DND-41 (cell line): Measurements from ENCODE around the gene NRIP1.

Experiments
- ATAC-seq: fragments of 200-7000 bp; cut with Tn5 transposase; 3 replicates; pipeline ENCODE4 v1.9.1; 2021; ENCODE audit warnings: low read depth; ENCODE audit not compliant: insufficient read depth
- DNase-seq: peaks from one replicate; pipeline ENCODE4 v3.0.0-alpha.2; 2020
- H2AFZ ChIP-seq: 2 replicates; pipeline ENCODE4 v1.6.0; 2012; ENCODE audit warnings: low read depth, low read length
- H3K27ac ChIP-seq: 2 replicates; pipeline ENCODE4 v1.5.1; 2012; ENCODE audit warnings: low read length, inconsistent platforms
- H3K27me3 ChIP-seq: fragments of 200-600 bp; sonication (generic); 2 replicates; pipeline ENCODE4 v1.6.0; 2012; ENCODE audit warnings: low read length, mild to moderate bottlenecking, inconsistent platforms; ENCODE audit not compliant: insufficient read depth, poor library complexity
- H3K36me3 ChIP-seq: 2 replicates; pipeline ENCODE4 v1.5.1; 2012; ENCODE audit warnings: low read length, inconsistent platforms; ENCODE audit not compliant: insufficient read depth
- H3K4me1 ChIP-seq: 2 replicates; pipeline ENCODE4 v1.5.1; 2012; ENCODE audit warnings: mild to moderate bottlenecking, low read length; ENCODE audit not compliant: insufficient read depth
- H3K4me2 ChIP-seq: 2 replicates; pipeline ENCODE4 v1.6.0; 2012; ENCODE audit warnings: mild to moderate bottlenecking, moderate library complexity, low read length, inconsistent platforms; ENCODE audit not compliant: insufficient read depth
- H3K4me3 ChIP-seq, 2 experiments: fragments of 200-600 bp in 1 of 2; shearing (Covaris generic) in 1 of 2; 2 replicates each; pipeline ENCODE4 v1.5.1; 2012 to 2016; ENCODE audit warnings: inconsistent platforms in 2 of 2, low read length in 2 of 2, mild to moderate bottlenecking in 2 of 2, low read depth in 1 of 2, moderate library complexity in 1 of 2
- H3K79me2 ChIP-seq: 2 replicates; pipeline ENCODE4 v1.6.0; 2012; ENCODE audit warnings: low read length, inconsistent platforms; ENCODE audit not compliant: insufficient read depth
- H3K9ac ChIP-seq: 2 replicates; pipeline ENCODE4 v1.6.0; 2012; ENCODE audit warnings: low read depth, mild to moderate bottlenecking, inconsistent platforms, low read length, moderate library complexity
- H3K9me3 ChIP-seq: 2 replicates; pipeline ENCODE4 v1.5.1; 2012; ENCODE audit warnings: low read length, moderate library complexity, mild to moderate bottlenecking, inconsistent platforms; ENCODE audit not compliant: insufficient read depth, severe bottlenecking
- H4K20me1 ChIP-seq: 2 replicates; pipeline ENCODE4 v1.6.0; 2012; ENCODE audit warnings: low read length; ENCODE audit not compliant: insufficient read depth
- EZH2 ChIP-seq: IDR thresholded peaks from 3 replicates; pipeline ENCODE4 v1.6.1; 2012; ENCODE audit warnings: borderline replicate concordance, low read depth, mild to moderate bottlenecking, moderate library complexity, low read length, inconsistent platforms; ENCODE audit not compliant: severe bottlenecking
- TF ChIP-seq, protein P1 (sequence below): IDR thresholded peaks from 2 replicates; pipeline ENCODE4 v1.5.1; 2012; ENCODE audit warnings: borderline replicate concordance, low read length, moderate library complexity, mild to moderate bottlenecking; ENCODE audit not compliant: poor library complexity, severe bottlenecking; ENCODE audit errors: extremely low read depth

NRIP1 gene

DNA sequence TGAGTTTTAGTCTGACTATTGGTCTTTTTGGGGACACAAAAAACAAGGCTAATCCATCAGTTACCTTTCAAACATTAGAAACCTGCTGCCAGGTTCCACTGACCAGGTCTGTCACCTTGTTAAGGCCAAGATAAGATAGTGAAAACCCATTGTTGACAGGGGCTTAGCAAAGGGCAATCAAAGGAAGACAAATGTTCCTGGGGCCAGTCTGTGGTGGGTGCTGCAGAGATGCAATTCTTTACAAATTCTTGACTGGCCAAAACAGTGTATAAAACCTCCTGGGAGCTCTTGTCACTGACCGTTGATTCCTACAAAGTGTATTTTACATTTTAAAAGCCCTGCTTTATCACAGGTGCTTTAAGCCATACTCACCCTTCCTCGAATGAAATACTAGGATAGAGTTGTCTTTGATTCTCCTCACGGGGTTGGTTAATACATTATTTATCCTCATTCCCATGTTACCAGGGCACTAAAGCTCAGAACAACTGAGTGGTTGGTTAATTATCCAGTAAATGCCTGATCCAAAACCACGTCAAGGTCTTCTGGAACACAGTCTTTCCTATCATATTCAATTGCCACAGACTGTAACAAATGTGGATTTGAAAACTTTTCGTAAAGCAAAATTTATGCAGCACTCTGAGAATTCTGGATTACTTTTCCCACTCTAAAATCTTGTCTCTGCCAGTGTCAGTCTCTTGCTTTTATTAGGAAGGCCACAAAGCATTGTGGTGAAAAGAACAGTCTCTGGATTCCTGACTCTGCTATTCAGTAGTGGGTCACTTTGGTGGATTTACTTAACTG lies 77.2 kb downstream of the NRIP1 start:
- peaks cover 5% of the 10 kb centered on the region; the same call in 1 of the 2 replicates for H4K20me1 ChIP-seq
- H3K79me2 ChIP-seq = peaks cover 46% of the 10 kb centered on the region
- H3K9me3 ChIP-seq = no peaks in the 10 kb centered on the region
- no peak overlapping the region for H3K27ac ChIP-seq
- H3K36me3 ChIP-seq = peaks cover 31% of the 10 kb centered on the region
- H3K4me3 ChIP-seq = no peak overlapping the region
- DNase-seq (no peak), ATAC-seq (no peak)
- no peaks in the 10 kb centered on the region for H3K4me1 ChIP-seq
- no peaks in the 10 kb centered on the region for H3K27me3 ChIP-seq
- H3K9ac ChIP-seq = no peak overlapping the region
- no peak for TF ChIP-seq EZH2
- TF ChIP-seq, protein P1, sequence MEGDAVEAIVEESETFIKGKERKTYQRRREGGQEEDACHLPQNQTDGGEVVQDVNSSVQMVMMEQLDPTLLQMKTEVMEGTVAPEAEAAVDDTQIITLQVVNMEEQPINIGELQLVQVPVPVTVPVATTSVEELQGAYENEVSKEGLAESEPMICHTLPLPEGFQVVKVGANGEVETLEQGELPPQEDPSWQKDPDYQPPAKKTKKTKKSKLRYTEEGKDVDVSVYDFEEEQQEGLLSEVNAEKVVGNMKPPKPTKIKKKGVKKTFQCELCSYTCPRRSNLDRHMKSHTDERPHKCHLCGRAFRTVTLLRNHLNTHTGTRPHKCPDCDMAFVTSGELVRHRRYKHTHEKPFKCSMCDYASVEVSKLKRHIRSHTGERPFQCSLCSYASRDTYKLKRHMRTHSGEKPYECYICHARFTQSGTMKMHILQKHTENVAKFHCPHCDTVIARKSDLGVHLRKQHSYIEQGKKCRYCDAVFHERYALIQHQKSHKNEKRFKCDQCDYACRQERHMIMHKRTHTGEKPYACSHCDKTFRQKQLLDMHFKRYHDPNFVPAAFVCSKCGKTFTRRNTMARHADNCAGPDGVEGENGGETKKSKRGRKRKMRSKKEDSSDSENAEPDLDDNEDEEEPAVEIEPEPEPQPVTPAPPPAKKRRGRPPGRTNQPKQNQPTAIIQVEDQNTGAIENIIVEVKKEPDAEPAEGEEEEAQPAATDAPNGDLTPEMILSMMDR = no peak
- H3K4me2 ChIP-seq = no peak overlapping the region
- no peak overlapping the region for H2AFZ ChIP-seq

DNA sequence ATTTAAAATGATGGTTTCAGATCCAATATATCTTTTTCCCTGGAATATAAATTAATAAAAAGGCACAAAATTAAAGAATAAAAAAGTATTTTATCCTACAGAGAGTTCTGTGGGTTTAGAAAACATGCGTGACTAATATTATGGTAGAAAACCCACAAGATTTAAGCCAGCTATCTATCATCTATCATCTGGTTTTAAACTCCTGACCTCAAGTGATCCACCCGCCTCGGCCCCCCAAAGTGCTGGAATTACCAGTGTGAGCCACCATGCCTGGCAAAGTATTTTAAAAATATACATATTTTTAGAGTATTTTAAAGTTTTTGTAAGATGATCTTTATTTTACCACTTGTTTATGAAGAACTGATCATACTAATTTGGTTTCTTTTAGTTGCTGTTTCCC lies 79.5 kb downstream of the NRIP1 start:
- Histone ChIP-seq H3K4me1 (no peaks in the 10 kb centered on the region), H3K36me3 (peaks cover 23% of the 10 kb centered on the region), H3K27me3 (no peaks in the 10 kb centered on the region), H3K9ac (no peak overlapping the region), H3K9me3 (no peaks in the 10 kb centered on the region), H2AFZ (no peak overlapping the region), H3K4me3 (no peak overlapping the region), H3K27ac (no peak overlapping the region), H3K79me2 (peaks cover 44% of the 10 kb centered on the region), H3K4me2 (no peak overlapping the region), H4K20me1 (peaks cover 2% of the 10 kb centered on the region)
- ATAC-seq = no peak
- no peak for DNase-seq
- TF ChIP-seq, protein P1 = no peak
- no peak for TF ChIP-seq EZH2

DNA sequence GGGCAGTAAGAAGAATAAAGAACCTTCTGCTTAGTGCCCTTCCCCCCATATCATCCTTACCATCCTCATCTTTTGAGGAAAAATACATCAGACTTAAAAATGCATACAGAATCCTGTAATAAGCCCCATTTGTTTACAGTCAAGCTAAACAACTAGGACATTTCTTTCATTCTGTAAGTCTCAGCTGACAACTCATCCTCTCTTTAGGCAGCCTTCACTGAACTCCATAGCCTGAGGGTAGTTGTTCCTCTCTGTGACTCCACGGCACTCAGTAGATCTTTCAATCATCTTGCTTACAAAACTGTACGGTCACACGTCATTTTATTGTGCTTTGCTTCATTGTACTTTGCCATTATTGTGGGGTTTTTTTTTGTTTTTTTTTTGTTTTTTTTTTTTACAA lies 82.5 kb downstream of the NRIP1 start:
- no peaks in the 10 kb centered on the region for H3K9me3 ChIP-seq
- no peaks in the 10 kb centered on the region for H3K4me1 ChIP-seq
- DNase-seq = no peak
- H3K27me3 ChIP-seq = no peaks in the 10 kb centered on the region
- H3K27ac ChIP-seq = no peak overlapping the region
- peaks cover 34% of the 10 kb centered on the region; the same call in 1 of the 2 replicates for H3K79me2 ChIP-seq
- peaks cover 5% of the 10 kb centered on the region; the same call in 1 of the 2 replicates for H4K20me1 ChIP-seq
- 0 out of 2 replicates have a peak, but pooled peaks cover 5% of the 10 kb centered on the region for H3K36me3 ChIP-seq
- no peak for ATAC-seq
- H3K4me3 ChIP-seq = no peak overlapping the region
- no peak overlapping the region for H3K4me2 ChIP-seq
- TF ChIP-seq EZH2 = no peak
- TF ChIP-seq, protein P1 = no peak
- H3K9ac ChIP-seq = no peak overlapping the region
- no peak overlapping the region for H2AFZ ChIP-seq
